ENCODE measurements around the gene ASRGL1.
A peak's percentile ranks its signal among the peaks of the same experiment; 100 is the strongest.

Gene ASRGL1

DNA sequence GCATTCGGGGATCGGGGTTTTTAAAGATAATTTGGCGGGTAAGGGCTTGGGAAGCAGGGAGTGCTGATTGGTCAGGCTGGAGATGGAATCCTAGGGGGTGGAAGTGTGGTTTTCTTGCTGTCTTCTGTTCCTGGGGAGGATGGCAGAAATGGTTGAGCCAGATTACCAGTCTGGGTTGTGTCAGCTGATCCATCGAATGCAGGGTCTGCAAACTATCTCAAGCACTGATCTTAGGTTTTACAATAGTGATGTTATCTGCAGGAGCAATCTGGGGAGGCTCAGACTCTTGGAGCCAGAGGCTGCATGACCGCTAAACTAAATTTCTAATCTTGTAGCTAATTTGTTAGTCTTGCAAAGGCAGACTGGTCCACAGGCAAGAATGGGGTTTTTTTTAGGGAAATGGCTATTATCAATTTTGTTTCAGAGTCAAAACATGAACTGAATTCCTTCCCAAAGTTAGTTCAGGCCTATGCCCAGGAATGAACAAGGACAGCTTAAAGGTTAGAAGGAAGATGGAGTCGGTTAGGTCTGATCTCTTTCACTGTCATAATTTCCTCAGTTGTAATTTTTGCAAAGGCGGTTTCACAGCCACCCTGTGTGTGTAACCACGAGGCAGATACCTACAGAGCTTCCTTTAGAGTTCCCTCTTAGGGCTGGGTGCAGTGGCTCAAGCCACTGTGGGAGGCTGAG, 91.8 kb downstream of the ASRGL1 start:
- no peak overlapping the region for H3K4me3 ChIP-seq (ENCODE audit: control insufficient read depth, low read depth, low read length)
- DNase-seq (ENCODE audit: low read depth), result no peak
- TF ChIP-seq, protein P1, sequence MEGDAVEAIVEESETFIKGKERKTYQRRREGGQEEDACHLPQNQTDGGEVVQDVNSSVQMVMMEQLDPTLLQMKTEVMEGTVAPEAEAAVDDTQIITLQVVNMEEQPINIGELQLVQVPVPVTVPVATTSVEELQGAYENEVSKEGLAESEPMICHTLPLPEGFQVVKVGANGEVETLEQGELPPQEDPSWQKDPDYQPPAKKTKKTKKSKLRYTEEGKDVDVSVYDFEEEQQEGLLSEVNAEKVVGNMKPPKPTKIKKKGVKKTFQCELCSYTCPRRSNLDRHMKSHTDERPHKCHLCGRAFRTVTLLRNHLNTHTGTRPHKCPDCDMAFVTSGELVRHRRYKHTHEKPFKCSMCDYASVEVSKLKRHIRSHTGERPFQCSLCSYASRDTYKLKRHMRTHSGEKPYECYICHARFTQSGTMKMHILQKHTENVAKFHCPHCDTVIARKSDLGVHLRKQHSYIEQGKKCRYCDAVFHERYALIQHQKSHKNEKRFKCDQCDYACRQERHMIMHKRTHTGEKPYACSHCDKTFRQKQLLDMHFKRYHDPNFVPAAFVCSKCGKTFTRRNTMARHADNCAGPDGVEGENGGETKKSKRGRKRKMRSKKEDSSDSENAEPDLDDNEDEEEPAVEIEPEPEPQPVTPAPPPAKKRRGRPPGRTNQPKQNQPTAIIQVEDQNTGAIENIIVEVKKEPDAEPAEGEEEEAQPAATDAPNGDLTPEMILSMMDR (IDR thresholded peaks at IDR 0.05; ENCODE audit: control insufficient read depth, insufficient read depth, low read depth, low read length, missing control alignments), result no peak

DNA sequence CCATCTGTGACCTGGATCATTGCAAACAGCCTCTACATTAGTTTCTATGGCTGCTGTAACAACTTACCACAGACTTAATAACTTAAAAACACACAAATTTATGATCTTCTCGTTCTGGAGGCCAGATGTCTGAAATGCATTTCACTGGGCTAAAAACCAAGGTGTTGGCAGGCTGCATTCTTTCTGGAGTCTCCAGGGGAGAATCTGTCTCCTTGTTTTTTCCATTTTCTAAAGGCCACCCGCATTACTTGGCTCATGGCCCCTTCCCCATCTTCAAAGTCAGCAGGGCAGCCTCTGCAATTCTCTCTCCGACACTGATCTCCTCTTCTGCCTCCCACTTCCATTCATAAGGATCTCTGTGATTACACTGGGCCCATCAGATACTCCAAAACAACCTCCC, 93.2 kb downstream of the ASRGL1 start:
- DNase-seq (ENCODE audit: low read depth), result no peak
- no peak overlapping the region for H3K4me3 ChIP-seq (ENCODE audit: control insufficient read depth, low read depth, low read length)
- TF ChIP-seq, protein P1 (IDR thresholded peaks at IDR 0.05; ENCODE audit: control insufficient read depth, insufficient read depth, low read depth, low read length, missing control alignments), result no peak

DNA sequence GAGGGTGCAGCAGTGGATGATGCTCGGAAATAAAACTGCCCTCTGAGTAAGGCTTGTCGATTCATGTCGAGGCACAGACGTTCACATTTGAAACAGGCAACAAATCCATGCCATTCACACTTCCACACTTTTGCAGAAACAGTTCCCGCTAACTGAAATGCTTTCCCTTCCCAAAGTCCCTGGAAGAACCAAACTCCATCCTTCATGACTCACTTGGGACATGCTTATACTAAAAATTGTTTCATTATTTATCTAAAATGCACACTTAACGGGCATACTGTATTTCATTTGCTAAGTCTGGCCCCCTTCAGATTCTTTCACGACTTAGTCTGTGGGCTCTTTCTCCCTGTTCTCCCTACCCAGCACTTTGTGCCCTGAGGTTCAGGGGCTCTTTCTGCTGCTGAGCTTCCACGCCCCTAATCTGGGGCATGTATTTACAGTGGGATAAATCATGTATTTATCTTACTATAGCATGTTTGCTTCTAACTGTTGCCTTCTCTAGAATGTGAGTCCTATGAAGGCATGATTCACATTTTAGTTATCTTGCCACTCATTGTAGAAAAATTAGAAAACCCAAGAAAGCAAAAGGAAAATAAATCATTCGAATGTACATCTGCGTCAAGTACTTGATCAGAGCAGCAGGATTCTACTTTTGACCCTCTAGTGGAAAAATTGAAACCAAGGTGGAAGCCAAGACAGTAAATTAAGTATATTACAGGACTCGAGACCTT, 94.1 kb downstream of the ASRGL1 start:
- TF ChIP-seq, protein P1 (IDR thresholded peaks at IDR 0.05; ENCODE audit: control insufficient read depth, insufficient read depth, low read depth, low read length, missing control alignments), result no peak
- DNase-seq (ENCODE audit: low read depth), result peak; percentile 87
- H3K4me3 ChIP-seq (ENCODE audit: control insufficient read depth, low read depth, low read length), result no peak overlapping the region

DNA sequence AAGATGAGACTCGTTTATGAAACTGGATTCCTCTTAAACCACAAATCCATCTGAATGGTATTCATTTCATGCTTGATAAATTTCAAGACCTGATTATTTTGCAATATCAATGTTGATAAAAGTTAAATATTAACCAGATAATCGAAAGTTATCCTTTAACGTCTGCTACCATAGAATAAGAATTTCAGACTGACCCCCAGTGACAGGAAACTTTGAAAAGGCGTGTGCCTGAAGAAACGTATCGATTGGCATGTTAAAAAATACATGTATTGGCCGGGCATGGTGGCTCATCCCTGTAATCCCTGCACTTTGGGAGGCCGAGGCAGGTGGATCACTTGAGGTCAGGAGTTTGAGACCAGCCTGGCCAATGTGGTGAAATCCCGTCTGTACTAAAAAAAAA, 95.4 kb downstream of the ASRGL1 start:
- TF ChIP-seq, protein P1 (IDR thresholded peaks at IDR 0.05; ENCODE audit: control insufficient read depth, insufficient read depth, low read depth, low read length, missing control alignments), result no peak
- no peak overlapping the region for H3K4me3 ChIP-seq (ENCODE audit: control insufficient read depth, low read depth, low read length)
- no peak for DNase-seq (ENCODE audit: low read depth)

- TF ChIP-seq, protein P1 (IDR thresholded peaks at IDR 0.05; ENCODE audit: control insufficient read depth, insufficient read depth, low read depth, low read length, missing control alignments), result no peak
- no peak overlapping the region for H3K4me3 ChIP-seq (ENCODE audit: control insufficient read depth, low read depth, low read length)
- DNase-seq (ENCODE audit: low read depth), result no peak
These were observed 96.1 kb downstream of the ASRGL1 start for GRCh38 chr11:62433141-62433903.

GRCh38 chr11:62433904-62434276, 96.6 kb downstream of the ASRGL1 start:
- TF ChIP-seq, protein P1 (IDR thresholded peaks at IDR 0.05; ENCODE audit: control insufficient read depth, insufficient read depth, low read depth, low read length, missing control alignments), result no peak
- no peak overlapping the region for H3K4me3 ChIP-seq (ENCODE audit: control insufficient read depth, low read depth, low read length)
- DNase-seq (ENCODE audit: low read depth), result no peak
